Measurements from ENCODE around the gene RBCK1.
A peak's percentile ranks its signal among the peaks of the same experiment; 100 is the strongest.
"Not testable (repeated sequence)": the region's sequence is repeated elsewhere in the genome, so short reads cannot be mapped to it uniquely, and the experiment has no call there.

Gene RBCK1

DNA sequence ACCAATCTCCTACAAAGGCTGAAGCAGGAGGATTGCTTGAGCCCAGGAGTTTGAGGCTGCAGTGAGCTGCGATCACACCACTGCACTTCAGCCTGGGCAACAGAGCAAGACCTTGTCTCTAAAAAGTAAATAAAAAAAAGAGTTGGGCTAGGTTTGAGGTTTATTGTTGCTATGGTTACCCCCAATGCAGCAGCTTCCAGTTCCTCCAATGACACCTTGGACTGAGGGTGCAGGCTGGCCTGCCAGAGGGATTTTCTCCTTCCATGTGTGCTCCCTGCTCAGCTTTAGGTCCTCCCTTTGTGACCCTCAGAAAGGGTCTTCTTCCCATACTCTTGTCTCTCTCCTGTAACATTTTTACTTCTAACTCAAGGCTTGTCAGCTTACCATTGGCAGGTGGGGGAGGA lies 64.8 kb downstream of the RBCK1 start:
- no peak for DNase-seq (ENCODE audit: low read depth)

GRCh38 chr20:474581-474980 lies 66.5 kb downstream of the RBCK1 start:
- peak; percentile 53 for DNase-seq (ENCODE audit: low read depth)

GRCh38 chr20:475463-476357 lies 67.6 kb downstream of the RBCK1 start:
- peak; percentile 12 for DNase-seq (ENCODE audit: low read depth)

DNA sequence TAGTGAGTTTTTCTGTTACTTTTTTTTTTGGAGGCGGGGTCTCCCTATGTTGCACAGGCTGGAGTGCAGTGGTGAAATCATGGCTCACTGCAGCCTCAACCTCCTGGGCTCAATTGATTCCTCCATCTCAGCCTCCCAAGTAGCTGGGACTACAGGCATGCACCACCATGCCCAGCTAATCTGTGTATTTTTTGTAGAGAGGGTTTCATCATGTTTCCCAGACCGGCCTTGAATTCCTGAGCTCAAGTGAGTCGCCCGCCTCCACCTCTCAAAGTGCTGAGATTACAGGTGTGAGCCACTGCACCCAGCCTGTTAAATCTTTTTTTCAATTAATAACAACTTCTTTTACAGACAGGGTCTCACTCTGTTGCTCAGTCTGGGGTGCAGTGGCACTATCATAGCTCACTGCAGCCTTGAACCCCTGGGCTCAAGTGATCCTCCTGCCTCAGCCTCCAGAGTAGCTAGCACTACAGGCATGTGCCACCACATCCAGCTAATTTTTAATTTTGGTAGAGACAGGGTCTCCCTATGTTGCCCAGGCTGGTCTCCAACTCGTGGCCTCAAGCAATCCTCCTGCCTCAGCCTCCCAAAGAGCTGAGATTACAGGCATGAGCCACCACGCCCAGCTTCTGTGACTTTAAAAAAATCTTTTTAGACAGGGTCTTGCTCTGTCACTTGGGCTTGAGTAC lies 68.6 kb downstream of the RBCK1 start:
- not testable (repeated sequence) for DNase-seq (ENCODE audit: low read depth)

DNA sequence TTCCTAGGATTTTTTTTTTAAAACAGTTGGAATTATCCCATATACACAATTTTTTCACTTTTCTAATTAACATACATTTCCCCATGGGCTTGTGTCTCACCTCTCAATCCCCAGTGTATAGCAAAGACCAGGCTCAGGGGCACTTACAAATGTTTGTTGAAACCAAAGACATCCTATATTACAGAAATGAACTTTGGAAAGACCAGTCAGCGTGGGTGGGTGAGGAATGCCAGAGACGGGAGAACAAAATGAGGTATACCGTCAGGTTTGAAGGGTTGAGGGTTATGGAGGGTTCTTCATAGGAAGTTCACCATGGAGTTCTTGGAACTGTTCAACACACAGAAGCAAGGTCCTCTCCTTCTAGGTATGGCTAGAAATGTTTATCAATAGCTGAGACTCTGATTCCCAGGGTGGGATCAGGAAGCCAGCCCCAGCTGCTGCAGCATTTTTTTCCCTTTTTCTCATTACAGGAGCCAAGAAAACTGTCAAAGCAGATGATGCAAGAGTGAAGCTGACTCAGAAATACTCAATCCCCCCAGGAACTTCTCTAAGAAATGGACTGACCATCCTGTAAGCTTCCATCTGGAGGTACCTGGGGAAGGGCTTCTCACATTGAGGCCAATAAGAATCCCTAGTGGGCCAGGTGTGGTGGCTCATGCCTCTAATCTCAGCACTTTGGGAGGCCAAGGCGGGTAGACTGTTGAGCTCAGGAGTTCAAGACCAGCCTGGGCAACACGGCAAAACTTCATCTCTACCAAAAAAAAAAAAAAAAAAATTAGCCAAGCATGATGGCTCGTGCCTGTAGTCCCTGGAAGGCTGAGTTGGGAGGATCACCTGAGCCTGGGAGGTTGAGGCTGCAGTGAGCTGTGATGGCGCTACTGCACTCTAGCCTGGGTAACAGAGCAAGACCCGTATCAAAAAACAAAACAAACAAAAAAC lies 70.2 kb downstream of the RBCK1 start:
- DNase-seq (ENCODE audit: low read depth): peak; percentile 40

- peak; percentile 41 for DNase-seq (ENCODE audit: low read depth)
Measured at GRCh38 chr20:478949-479429, 70.9 kb downstream of the RBCK1 start.

DNA sequence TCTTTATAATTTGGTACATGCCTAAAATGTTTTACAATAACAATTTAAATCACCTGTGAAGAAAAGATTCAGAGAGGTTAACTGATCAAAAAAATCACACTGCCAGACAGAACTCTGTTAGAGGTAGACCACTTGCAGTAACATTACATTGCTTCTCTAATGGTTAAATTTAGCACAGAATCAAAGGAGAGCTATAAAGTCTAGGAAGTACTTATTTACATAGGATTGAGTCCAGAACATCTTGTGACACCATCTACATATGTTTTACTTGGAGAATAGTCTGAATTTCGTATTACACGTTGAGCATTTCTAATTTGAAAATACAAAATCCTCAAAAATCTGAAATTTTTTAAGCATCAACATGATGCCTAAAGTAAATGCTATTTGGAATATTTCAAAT lies 71.4 kb downstream of the RBCK1 start:
- peak; percentile 38 for DNase-seq (ENCODE audit: low read depth)

- no peak for DNase-seq (ENCODE audit: low read depth)
Measured at GRCh38 chr20:480044-480443, 71.9 kb downstream of the RBCK1 start.

- no peak for DNase-seq (ENCODE audit: low read depth)
Measured at GRCh38 chr20:481167-481566, 73.1 kb downstream of the RBCK1 start.
